ENCODE measurements around the gene ABCA2. TPM values are rescaled to one million over a fixed set of nuclear protein-coding genes. Genes with fewer than 3 reads are reported as not detected.

ABCA2 gene
- total RNA-seq, 4 donors from 2014 or later = 51.1 to 204 (median 96.5) TPM

GRCh38 chr9:137025517-137025966, 2.5 kb downstream of the ABCA2 start:
- TF ChIP-seq EP300 (IDR thresholded peaks at IDR 0.05; ENCODE audit: low read depth) (no peak), POLR2A (IDR thresholded peaks at IDR 0.05) (no peak), CTCF (IDR thresholded peaks at IDR 0.05) (no peak), POLR2AphosphoS5 (IDR thresholded peaks at IDR 0.05) (no peak)
- Histone ChIP-seq H3K9me3 (no peaks in the 10 kb centered on the region), H3K27me3 (no peaks in the 10 kb centered on the region), H3K36me3 (no peaks in the 10 kb centered on the region), H3K4me3 (no peak overlapping the region), H3K4me1 (peaks cover 16 to 61% (median 48%) of the 10 kb centered on the region in 4 donors), H3K27ac (peak overlapping the region in 1 of 4 donors; percentile 1)
- 55% methylated on average over 21 of the region's 21 CpGs; no CpG with 5 or more reads in 1 of the 2 donors for WGBS, 2 donors (ENCODE audit: low coverage in 1 of 2)
- DNase-seq = no peak
- intact Hi-C loops (cut with DNase I; ENCODE audit: low total_unique reads) (no loop called here), in situ Hi-C loops (cut with MboI; ENCODE audit: low pct_ligation_motif_present in 1 of 4, low pct_unique_long_range_greater_than_20kb in 1 of 4, low sequenced_read_pairs in 3 of 4) (loop anchor here in 2 of 4 donors (25.0 kb wide), 1 partner anchor 238 kb away; the partner anchor contains the start of genes CCDC183 (in 2 of the 2) and TMEM141 (in 2 of the 2))

GRCh38 chr9:137023583-137023991, 4.5 kb downstream of the ABCA2 start:
- intact Hi-C loops (cut with DNase I; ENCODE audit: low total_unique reads) = no loop called here
- 87% methylated on average over 15 of the region's 15 CpGs; no CpG with 5 or more reads in 1 of the 2 donors for WGBS, 2 donors (ENCODE audit: low coverage in 1 of 2)
- H3K27ac ChIP-seq = no peak overlapping the region

GRCh38 chr9:137023157-137023556, 4.9 kb downstream of the ABCA2 start:
- intact Hi-C loops (cut with DNase I; ENCODE audit: low total_unique reads) = no loop called here
- Histone ChIP-seq H3K4me1 (peaks cover 8 to 41% (median 34%) of the 10 kb centered on the region in 4 donors), H3K4me3 (no peak overlapping the region), H3K27me3 (no peaks in the 10 kb centered on the region), H3K9me3 (no peaks in the 10 kb centered on the region), H3K36me3 (no peaks in the 10 kb centered on the region), H3K27ac (peak overlapping the region in 2 of 4 donors; percentile 70)
- no peak for DNase-seq
- WGBS, 2 donors (ENCODE audit: low coverage in 1 of 2) = 66 to 67% methylated on average over 4 to 7 of the region's 7 CpGs
- no peak for TF ChIP-seq EP300 (IDR thresholded peaks at IDR 0.05; ENCODE audit: low read depth)
- TF ChIP-seq POLR2A (IDR thresholded peaks at IDR 0.05) = no peak
- no peak for TF ChIP-seq POLR2AphosphoS5 (IDR thresholded peaks at IDR 0.05)
- no peak for TF ChIP-seq CTCF (IDR thresholded peaks at IDR 0.05)
- in situ Hi-C loops (cut with MboI; ENCODE audit: low pct_ligation_motif_present in 1 of 4, low pct_unique_long_range_greater_than_20kb in 1 of 4, low sequenced_read_pairs in 3 of 4) = no loop called here

More at GRCh38 chr9:137023583-137023991, 4.5 kb downstream of the ABCA2 start:
- Histone ChIP-seq H3K27me3 (no peaks in the 10 kb centered on the region), H3K9me3 (no peaks in the 10 kb centered on the region), H3K36me3 (no peaks in the 10 kb centered on the region), H3K4me3 (no peak overlapping the region), H3K4me1 (peaks cover 8 to 44% (median 37%) of the 10 kb centered on the region in 4 donors)
- TF ChIP-seq EP300 (IDR thresholded peaks at IDR 0.05; ENCODE audit: low read depth) (no peak), POLR2AphosphoS5 (IDR thresholded peaks at IDR 0.05) (no peak), CTCF (IDR thresholded peaks at IDR 0.05) (no peak), POLR2A (IDR thresholded peaks at IDR 0.05) (no peak)
- in situ Hi-C loops (cut with MboI; ENCODE audit: low pct_ligation_motif_present in 1 of 4, low pct_unique_long_range_greater_than_20kb in 1 of 4, low sequenced_read_pairs in 3 of 4) = no loop called here
- no peak for DNase-seq

- TF ChIP-seq CTCF (IDR thresholded peaks at IDR 0.05) (no peak), POLR2A (IDR thresholded peaks at IDR 0.05) (no peak), EP300 (IDR thresholded peaks at IDR 0.05; ENCODE audit: low read depth) (no peak), POLR2AphosphoS5 (IDR thresholded peaks at IDR 0.05) (no peak)
- no peak overlapping the region for H3K4me3 ChIP-seq
- peaks cover 8 to 40% (median 33%) of the 10 kb centered on the region in 4 donors for H3K4me1 ChIP-seq
- H3K27me3 ChIP-seq = no peaks in the 10 kb centered on the region
- intact Hi-C loops (cut with DNase I; ENCODE audit: low total_unique reads) = no loop called here
- H3K36me3 ChIP-seq = no peaks in the 10 kb centered on the region
- peak overlapping the region; percentile 67 to 82 (median 70) for H3K27ac ChIP-seq
- 87% methylated on average over 10 of the region's 23 CpGs; no CpG with 5 or more reads in 1 of the 2 donors for WGBS, 2 donors (ENCODE audit: low coverage in 1 of 2)
- no peak for DNase-seq
- H3K9me3 ChIP-seq = no peaks in the 10 kb centered on the region
- in situ Hi-C loops (cut with MboI; ENCODE audit: low pct_ligation_motif_present in 1 of 4, low pct_unique_long_range_greater_than_20kb in 1 of 4, low sequenced_read_pairs in 3 of 4) = no loop called here
Observed at GRCh38 chr9:137022662-137023008, 5.4 kb downstream of the ABCA2 start.

Data from transverse colon (tissue), 4 donors.